ENCODE measurements around the gene MTFP1.

DNA sequence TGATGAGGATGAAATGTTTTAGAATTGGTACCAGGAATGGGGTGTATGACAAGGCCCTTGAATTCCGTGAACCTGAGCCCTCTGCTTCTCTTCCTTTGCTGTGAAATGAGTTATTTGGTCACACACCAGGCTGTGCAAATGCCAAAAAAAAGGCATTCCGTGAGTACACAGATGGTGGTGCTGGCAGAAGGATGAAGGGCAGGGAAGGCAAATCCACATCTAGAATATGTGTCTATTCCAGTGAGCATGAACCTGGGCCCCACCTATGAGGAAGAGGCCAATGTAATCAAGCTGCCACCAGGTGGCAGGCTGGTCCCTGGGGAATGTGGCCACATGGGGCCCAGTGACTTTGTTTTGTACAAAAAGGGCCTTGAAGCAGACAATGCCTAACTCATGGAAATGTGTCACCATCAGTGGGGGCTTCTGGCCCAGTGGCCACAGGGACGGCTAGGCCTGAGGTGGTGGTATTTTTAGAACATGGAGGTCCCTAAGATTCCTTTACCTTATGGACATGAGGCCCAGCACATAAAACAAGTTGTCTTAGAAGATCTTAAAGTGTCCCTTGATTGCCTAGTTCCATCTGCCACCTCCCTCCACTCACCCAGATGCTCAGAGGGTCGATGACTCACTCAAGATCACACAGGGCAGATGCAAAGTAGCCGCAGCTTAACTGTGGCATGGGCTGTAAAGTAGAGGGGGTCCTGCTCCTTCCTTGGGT is 34.4 kb upstream of the MTFP1 start:
- TF ChIP-seq, protein P1, sequence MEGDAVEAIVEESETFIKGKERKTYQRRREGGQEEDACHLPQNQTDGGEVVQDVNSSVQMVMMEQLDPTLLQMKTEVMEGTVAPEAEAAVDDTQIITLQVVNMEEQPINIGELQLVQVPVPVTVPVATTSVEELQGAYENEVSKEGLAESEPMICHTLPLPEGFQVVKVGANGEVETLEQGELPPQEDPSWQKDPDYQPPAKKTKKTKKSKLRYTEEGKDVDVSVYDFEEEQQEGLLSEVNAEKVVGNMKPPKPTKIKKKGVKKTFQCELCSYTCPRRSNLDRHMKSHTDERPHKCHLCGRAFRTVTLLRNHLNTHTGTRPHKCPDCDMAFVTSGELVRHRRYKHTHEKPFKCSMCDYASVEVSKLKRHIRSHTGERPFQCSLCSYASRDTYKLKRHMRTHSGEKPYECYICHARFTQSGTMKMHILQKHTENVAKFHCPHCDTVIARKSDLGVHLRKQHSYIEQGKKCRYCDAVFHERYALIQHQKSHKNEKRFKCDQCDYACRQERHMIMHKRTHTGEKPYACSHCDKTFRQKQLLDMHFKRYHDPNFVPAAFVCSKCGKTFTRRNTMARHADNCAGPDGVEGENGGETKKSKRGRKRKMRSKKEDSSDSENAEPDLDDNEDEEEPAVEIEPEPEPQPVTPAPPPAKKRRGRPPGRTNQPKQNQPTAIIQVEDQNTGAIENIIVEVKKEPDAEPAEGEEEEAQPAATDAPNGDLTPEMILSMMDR (IDR thresholded peaks at IDR 0.05; ENCODE audit: low read length): peak; percentile 90
- TF ChIP-seq EZH2 (IDR thresholded peaks at IDR 0.05; ENCODE audit: borderline replicate concordance, low read length): no peak

Measured in OCI-LY1 (cell line).